ENCODE results near the gene USP16. TPM values are rescaled to one million over a fixed set of nuclear protein-coding genes. Genes with fewer than 3 reads are reported as not detected.
A peak's percentile ranks its signal among the peaks of the same experiment; 100 is the strongest.

The USP16 gene
- total and polyA plus RNA-seq, 2 of the 13 experiments (the other 11 are each of a cell fraction or from before 2014, with no cell fraction given) = 16.5 to 46.9 TPM

DNA sequence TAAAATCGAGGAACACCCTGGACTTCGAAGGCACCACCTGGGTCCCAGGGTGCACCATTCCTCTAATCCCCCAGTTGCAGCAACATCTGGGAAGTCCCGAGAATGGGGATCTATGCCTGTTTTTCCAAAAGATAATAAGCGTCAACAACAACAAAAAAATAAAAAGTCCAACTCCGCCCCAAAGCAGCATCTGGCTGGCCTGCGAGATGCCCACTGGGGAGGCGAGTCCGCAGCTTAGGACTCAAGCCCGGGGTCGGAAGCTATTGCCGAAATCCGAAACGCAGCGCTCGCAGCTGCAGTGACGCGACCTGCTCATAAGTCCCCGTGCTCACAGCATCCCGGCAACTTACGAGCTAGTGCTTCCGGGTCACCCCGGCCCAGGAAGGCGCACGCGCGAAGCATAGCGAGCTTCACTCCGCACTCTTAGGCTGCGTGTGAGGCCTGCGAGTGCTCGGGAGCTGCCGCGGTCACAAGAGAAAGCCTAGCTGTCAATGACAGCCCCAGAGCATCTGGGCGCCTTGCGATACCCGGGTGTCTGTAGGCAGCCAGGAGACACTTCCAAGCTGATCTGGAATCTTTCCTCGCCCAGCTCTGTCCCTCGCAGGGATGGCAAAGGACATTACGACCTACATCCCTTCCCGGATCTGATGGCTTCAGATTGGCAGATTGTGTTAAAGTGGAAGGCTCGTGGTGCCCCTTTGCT lies 21.9 kb upstream of the USP16 start (continued):
- TF ChIP-seq, protein P1, sequence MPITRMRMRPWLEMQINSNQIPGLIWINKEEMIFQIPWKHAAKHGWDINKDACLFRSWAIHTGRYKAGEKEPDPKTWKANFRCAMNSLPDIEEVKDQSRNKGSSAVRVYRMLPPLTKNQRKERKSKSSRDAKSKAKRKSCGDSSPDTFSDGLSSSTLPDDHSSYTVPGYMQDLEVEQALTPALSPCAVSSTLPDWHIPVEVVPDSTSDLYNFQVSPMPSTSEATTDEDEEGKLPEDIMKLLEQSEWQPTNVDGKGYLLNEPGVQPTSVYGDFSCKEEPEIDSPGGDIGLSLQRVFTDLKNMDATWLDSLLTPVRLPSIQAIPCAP (CRISPR knock-in tag; IDR thresholded peaks at IDR 0.05; ENCODE audit: low read depth) = no peak
- peak; percentile 52; the same call in 1 of the 2 replicates for TF ChIP-seq KDM1A (CRISPR knock-in tag; IDR thresholded peaks at IDR 0.05)
- TF ChIP-seq ZNF260 (CRISPR knock-in tag; IDR thresholded peaks at IDR 0.05; ENCODE audit: borderline replicate concordance, low read depth) = no peak
- TF ChIP-seq ZNF83 (CRISPR knock-in tag; IDR thresholded peaks at IDR 0.05; ENCODE audit: borderline replicate concordance) = peak; percentile 31; the same call in 1 of the 2 replicates
- TF ChIP-seq, protein P2, sequence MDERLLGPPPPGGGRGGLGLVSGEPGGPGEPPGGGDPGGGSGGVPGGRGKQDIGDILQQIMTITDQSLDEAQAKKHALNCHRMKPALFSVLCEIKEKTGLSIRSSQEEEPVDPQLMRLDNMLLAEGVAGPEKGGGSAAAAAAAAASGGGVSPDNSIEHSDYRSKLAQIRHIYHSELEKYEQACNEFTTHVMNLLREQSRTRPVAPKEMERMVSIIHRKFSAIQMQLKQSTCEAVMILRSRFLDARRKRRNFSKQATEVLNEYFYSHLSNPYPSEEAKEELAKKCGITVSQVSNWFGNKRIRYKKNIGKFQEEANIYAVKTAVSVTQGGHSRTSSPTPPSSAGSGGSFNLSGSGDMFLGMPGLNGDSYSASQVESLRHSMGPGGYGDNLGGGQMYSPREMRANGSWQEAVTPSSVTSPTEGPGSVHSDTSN (CRISPR knock-in tag; IDR thresholded peaks at IDR 0.05) = 0 out of 2 replicates have a peak, but pooled peaks have one; percentile 20
- peak; percentile 80; the same call in 1 of the 2 replicates for TF ChIP-seq ZNF605 (CRISPR knock-in tag; IDR thresholded peaks at IDR 0.05)
- TF ChIP-seq ZNF207 (IDR thresholded peaks at IDR 0.05; ENCODE audit: borderline replicate concordance) = no peak
- 0 out of 2 replicates have a peak, but pooled peaks have one; percentile 75 for TF ChIP-seq HOXA5 (CRISPR knock-in tag; IDR thresholded peaks at IDR 0.05)
- TF ChIP-seq, protein P3, sequence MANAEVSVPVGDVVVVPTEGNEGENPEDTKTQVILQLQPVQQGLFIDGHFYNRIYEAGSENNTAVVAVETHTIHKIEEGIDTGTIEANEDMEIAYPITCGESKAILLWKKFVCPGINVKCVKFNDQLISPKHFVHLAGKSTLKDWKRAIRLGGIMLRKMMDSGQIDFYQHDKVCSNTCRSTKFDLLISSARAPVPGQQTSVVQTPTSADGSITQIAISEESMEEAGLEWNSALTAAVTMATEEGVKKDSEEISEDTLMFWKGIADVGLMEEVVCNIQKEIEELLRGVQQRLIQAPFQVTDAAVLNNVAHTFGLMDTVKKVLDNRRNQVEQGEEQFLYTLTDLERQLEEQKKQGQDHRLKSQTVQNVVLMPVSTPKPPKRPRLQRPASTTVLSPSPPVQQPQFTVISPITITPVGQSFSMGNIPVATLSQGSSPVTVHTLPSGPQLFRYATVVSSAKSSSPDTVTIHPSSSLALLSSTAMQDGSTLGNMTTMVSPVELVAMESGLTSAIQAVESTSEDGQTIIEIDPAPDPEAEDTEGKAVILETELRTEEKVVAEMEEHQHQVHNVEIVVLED (CRISPR knock-in tag; IDR thresholded peaks at IDR 0.05; ENCODE audit: borderline replicate concordance) = peak; percentile 72
- TF ChIP-seq ZNF891 (CRISPR knock-in tag; IDR thresholded peaks at IDR 0.05) = no peak; the same call in none of the 2 replicates
- TF ChIP-seq, protein P4, sequence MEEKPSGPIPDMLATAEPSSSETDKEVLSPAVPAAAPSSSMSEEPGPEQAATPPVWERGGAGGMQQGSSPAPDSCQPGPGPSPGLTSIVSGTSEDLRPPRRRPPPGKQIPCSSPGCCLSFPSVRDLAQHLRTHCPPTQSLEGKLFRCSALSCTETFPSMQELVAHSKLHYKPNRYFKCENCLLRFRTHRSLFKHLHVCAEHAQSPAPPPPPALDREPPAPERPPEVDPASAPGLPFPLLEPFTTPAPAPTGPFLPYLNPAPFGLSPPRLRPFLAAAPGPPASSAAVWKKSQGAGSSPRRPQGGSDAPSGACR (CRISPR knock-in tag; IDR thresholded peaks at IDR 0.05) = 0 out of 2 replicates have a peak, but pooled peaks have one; percentile 73
- TF ChIP-seq, protein P5, sequence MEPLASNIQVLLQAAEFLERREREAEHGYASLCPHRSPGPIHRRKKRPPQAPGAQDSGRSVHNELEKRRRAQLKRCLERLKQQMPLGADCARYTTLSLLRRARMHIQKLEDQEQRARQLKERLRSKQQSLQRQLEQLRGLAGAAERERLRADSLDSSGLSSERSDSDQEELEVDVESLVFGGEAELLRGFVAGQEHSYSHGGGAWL (CRISPR knock-in tag; IDR thresholded peaks at IDR 0.05) = peak; percentile 89; the same call in 1 of the 2 replicates
- TF ChIP-seq HMG20A (CRISPR knock-in tag; IDR thresholded peaks at IDR 0.05; ENCODE audit: borderline replicate concordance) = no peak
- TF ChIP-seq HHEX (CRISPR knock-in tag; IDR thresholded peaks at IDR 0.05) = no peak
- TF ChIP-seq FOXJ3 (CRISPR knock-in tag; IDR thresholded peaks at IDR 0.05; ENCODE audit: borderline replicate concordance) = peak; percentile 63; the same call in 1 of the 2 replicates
- peak; percentile 59; the same call in 1 of the 2 replicates for TF ChIP-seq ZZZ3 (CRISPR knock-in tag; IDR thresholded peaks at IDR 0.05; ENCODE audit: borderline replicate concordance)
- no peak for TF ChIP-seq ZNF75D (CRISPR knock-in tag; IDR thresholded peaks at IDR 0.05; ENCODE audit: borderline replicate concordance)
- no peak for TF ChIP-seq ZNF326 (CRISPR knock-in tag; IDR thresholded peaks at IDR 0.05; ENCODE audit: borderline replicate concordance)
- TF ChIP-seq ZNF18 (CRISPR knock-in tag; IDR thresholded peaks at IDR 0.05; ENCODE audit: insufficient replicate concordance) = no peak
- TF ChIP-seq ARNT2 (CRISPR knock-in tag; IDR thresholded peaks at IDR 0.05; ENCODE audit: low read depth) = peak; percentile 75; the same call in 1 of the 2 replicates
- peak; percentile 56 for TF ChIP-seq CEBPG (CRISPR knock-in tag; IDR thresholded peaks at IDR 0.05)
- TF ChIP-seq KMT2B (CRISPR knock-in tag; IDR thresholded peaks at IDR 0.05) = peak; percentile 99
- no peak for TF ChIP-seq ARNTL (CRISPR knock-in tag; IDR thresholded peaks at IDR 0.05)
- TF ChIP-seq ZNF879 (CRISPR knock-in tag; IDR thresholded peaks at IDR 0.05) = no peak
- TF ChIP-seq POLR2A (IDR thresholded peaks at IDR 0.05; ENCODE audit: insufficient read depth in 1 of 2, low read depth in 2 of 2, low read length in 2 of 2) = peak; percentile 96 to 97

All from HepG2 (cell line).